ENCODE measurements around the gene ZNF100.
"Not testable (repeated sequence)": the region's sequence is repeated elsewhere in the genome, so short reads cannot be mapped to it uniquely, and the experiment has no call there.

DNA sequence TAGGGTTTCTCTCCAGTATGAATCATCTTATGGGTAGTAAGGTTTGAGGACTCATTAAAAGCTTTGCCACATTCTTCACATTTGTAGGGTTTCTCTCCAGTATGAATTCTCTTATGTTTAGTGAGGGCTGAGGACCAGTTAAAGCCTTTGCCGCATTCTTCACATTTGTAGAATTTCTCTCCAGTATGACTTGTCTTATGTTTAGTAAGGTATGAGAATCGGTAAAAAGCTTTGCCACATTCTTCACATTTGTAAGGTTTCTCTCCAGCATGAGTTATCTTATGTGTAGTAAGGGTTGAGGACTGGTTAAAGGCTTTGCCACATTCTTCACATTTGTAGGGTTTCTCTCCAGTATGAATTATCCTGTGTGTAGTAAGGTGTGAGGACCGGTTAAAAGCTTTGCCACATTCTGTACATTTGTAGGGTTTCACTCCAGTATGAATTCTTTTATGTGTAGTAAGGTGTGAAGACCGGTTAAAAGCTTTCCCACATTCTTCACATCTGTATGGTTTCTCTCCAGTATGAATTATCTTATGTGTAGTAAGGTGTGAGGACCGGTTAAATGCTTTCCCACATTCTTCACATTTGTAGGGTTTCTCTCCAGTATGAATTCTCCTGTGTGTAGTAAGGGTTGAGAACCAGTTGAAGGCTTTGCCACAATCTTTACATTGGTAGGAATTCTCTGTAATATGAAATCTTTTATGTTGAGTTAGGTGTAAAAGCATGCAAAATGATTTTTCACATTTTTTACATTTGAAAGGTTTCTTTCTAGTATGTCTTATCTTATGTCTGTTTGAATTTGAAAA lies 40.2 kb downstream of the ZNF100 start:
- TF ChIP-seq POLR2AphosphoS5, POLR2A (IDR thresholded peaks at IDR 0.05; ENCODE audit: low read depth, low read length): not testable (repeated sequence)
